DND-41 (cell line): Measurements from ENCODE around the gene CLCC1.
"Not testable (repeated sequence)": the region's sequence is repeated elsewhere in the genome, so short reads cannot be mapped to it uniquely, and the experiment has no call there.

ENCODE experiments used
- ATAC-seq: fragments of 200-7000 bp; cut with Tn5 transposase; 3 replicates; pipeline ENCODE4 v1.9.1; 2021; ENCODE audit warnings: low read depth; ENCODE audit not compliant: insufficient read depth
- DNase-seq: peaks from one replicate; pipeline ENCODE4 v3.0.0-alpha.2; 2020
- H2AFZ ChIP-seq: 2 replicates; pipeline ENCODE4 v1.6.0; 2012; ENCODE audit warnings: low read depth, low read length
- H3K27ac ChIP-seq: 2 replicates; pipeline ENCODE4 v1.5.1; 2012; ENCODE audit warnings: low read length, inconsistent platforms
- H3K27me3 ChIP-seq: fragments of 200-600 bp; sonication (generic); 2 replicates; pipeline ENCODE4 v1.6.0; 2012; ENCODE audit warnings: low read length, mild to moderate bottlenecking, inconsistent platforms; ENCODE audit not compliant: insufficient read depth, poor library complexity
- H3K36me3 ChIP-seq: 2 replicates; pipeline ENCODE4 v1.5.1; 2012; ENCODE audit warnings: low read length, inconsistent platforms; ENCODE audit not compliant: insufficient read depth
- H3K4me1 ChIP-seq: 2 replicates; pipeline ENCODE4 v1.5.1; 2012; ENCODE audit warnings: mild to moderate bottlenecking, low read length; ENCODE audit not compliant: insufficient read depth
- H3K4me2 ChIP-seq: 2 replicates; pipeline ENCODE4 v1.6.0; 2012; ENCODE audit warnings: mild to moderate bottlenecking, moderate library complexity, low read length, inconsistent platforms; ENCODE audit not compliant: insufficient read depth
- H3K4me3 ChIP-seq, 2 experiments: fragments of 200-600 bp in 1 of 2; shearing (Covaris generic) in 1 of 2; 2 replicates each; pipeline ENCODE4 v1.5.1; 2012 to 2016; ENCODE audit warnings: inconsistent platforms in 2 of 2, low read length in 2 of 2, mild to moderate bottlenecking in 2 of 2, low read depth in 1 of 2, moderate library complexity in 1 of 2
- H3K79me2 ChIP-seq: 2 replicates; pipeline ENCODE4 v1.6.0; 2012; ENCODE audit warnings: low read length, inconsistent platforms; ENCODE audit not compliant: insufficient read depth
- H3K9ac ChIP-seq: 2 replicates; pipeline ENCODE4 v1.6.0; 2012; ENCODE audit warnings: low read depth, mild to moderate bottlenecking, inconsistent platforms, low read length, moderate library complexity
- H3K9me3 ChIP-seq: 2 replicates; pipeline ENCODE4 v1.5.1; 2012; ENCODE audit warnings: low read length, moderate library complexity, mild to moderate bottlenecking, inconsistent platforms; ENCODE audit not compliant: insufficient read depth, severe bottlenecking
- H4K20me1 ChIP-seq: 2 replicates; pipeline ENCODE4 v1.6.0; 2012; ENCODE audit warnings: low read length; ENCODE audit not compliant: insufficient read depth
- CTCF ChIP-seq: IDR thresholded peaks from 2 replicates; pipeline ENCODE4 v1.5.1; 2012; ENCODE audit warnings: borderline replicate concordance, low read length, moderate library complexity, mild to moderate bottlenecking; ENCODE audit not compliant: poor library complexity, severe bottlenecking; ENCODE audit errors: extremely low read depth
- EZH2 ChIP-seq: IDR thresholded peaks from 3 replicates; pipeline ENCODE4 v1.6.1; 2012; ENCODE audit warnings: borderline replicate concordance, low read depth, mild to moderate bottlenecking, moderate library complexity, low read length, inconsistent platforms; ENCODE audit not compliant: severe bottlenecking

CLCC1 gene

GRCh38 chr1:108949044-108949443 is 14.2 kb downstream of the CLCC1 start:
- no peaks in the 10 kb centered on the region for H3K79me2 ChIP-seq
- H3K4me2 ChIP-seq = no peak overlapping the region
- H2AFZ ChIP-seq = no peak overlapping the region
- TF ChIP-seq CTCF (no peak), EZH2 (no peak)
- H3K36me3 ChIP-seq = no peaks in the 10 kb centered on the region
- no peaks in the 10 kb centered on the region for H3K9me3 ChIP-seq
- peaks cover 17% of the 10 kb centered on the region for H3K27me3 ChIP-seq
- H3K4me3 ChIP-seq = no peak overlapping the region
- peaks cover 29% of the 10 kb centered on the region for H4K20me1 ChIP-seq
- ATAC-seq (no peak), DNase-seq (no peak)
- no peak overlapping the region for H3K27ac ChIP-seq
- H3K9ac ChIP-seq = no peak overlapping the region
- H3K4me1 ChIP-seq = no peaks in the 10 kb centered on the region

- no peak overlapping the region for H3K4me3 ChIP-seq
- no peak overlapping the region for H3K27ac ChIP-seq
- H4K20me1 ChIP-seq = peaks cover 20% of the 10 kb centered on the region
- no peak overlapping the region for H3K4me2 ChIP-seq
- ATAC-seq (no peak), DNase-seq (no peak)
- peaks cover 12% of the 10 kb centered on the region for H3K27me3 ChIP-seq
- H3K9me3 ChIP-seq = no peaks in the 10 kb centered on the region
- H3K9ac ChIP-seq = no peak overlapping the region
- H3K79me2 ChIP-seq = no peaks in the 10 kb centered on the region
- no peaks in the 10 kb centered on the region for H3K36me3 ChIP-seq
- TF ChIP-seq EZH2 = no peak
- no peak for TF ChIP-seq CTCF
- H3K4me1 ChIP-seq = no peaks in the 10 kb centered on the region
- no peak overlapping the region for H2AFZ ChIP-seq
Observed at GRCh38 chr1:108947871-108948525, 15.3 kb downstream of the CLCC1 start.

GRCh38 chr1:108936170-108936569 is 27.1 kb downstream of the CLCC1 start:
- no peak overlapping the region for H3K27ac ChIP-seq
- H2AFZ ChIP-seq = no peak overlapping the region
- no peaks in the 10 kb centered on the region for H3K9me3 ChIP-seq
- H3K36me3 ChIP-seq = peaks cover 15% of the 10 kb centered on the region
- peaks cover 3% of the 10 kb centered on the region; the same call in 1 of the 2 replicates for H4K20me1 ChIP-seq
- no peaks in the 10 kb centered on the region for H3K79me2 ChIP-seq
- TF ChIP-seq CTCF = no peak
- H3K4me3 ChIP-seq = no peak overlapping the region
- H3K27me3 ChIP-seq = no peaks in the 10 kb centered on the region
- no peak overlapping the region for H3K9ac ChIP-seq
- ATAC-seq (no peak), DNase-seq (no peak)
- no peak overlapping the region for H3K4me2 ChIP-seq
- H3K4me1 ChIP-seq = no peaks in the 10 kb centered on the region

- H4K20me1 ChIP-seq = peaks cover 3% of the 10 kb centered on the region; the same call in 1 of the 2 replicates
- H3K79me2 ChIP-seq = no peaks in the 10 kb centered on the region
- no peaks in the 10 kb centered on the region for H3K27me3 ChIP-seq
- no peak overlapping the region for H2AFZ ChIP-seq
- DNase-seq (no peak), ATAC-seq (no peak)
- H3K9ac ChIP-seq = no peak overlapping the region
- TF ChIP-seq EZH2 = no peak
- TF ChIP-seq CTCF = no peak
- no peaks in the 10 kb centered on the region for H3K4me1 ChIP-seq
- H3K4me2 ChIP-seq = no peak overlapping the region
- H3K27ac ChIP-seq = no peak overlapping the region
- no peaks in the 10 kb centered on the region for H3K9me3 ChIP-seq
- H3K4me3 ChIP-seq = no peak overlapping the region
- peaks cover 18% of the 10 kb centered on the region for H3K36me3 ChIP-seq
Observed at GRCh38 chr1:108933944-108934343, 29.3 kb downstream of the CLCC1 start.

GRCh38 chr1:108927565-108927964 is 35.7 kb downstream of the CLCC1 start:
- H2AFZ ChIP-seq, H3K4me1 ChIP-seq, H3K4me3 ChIP-seq, DNase-seq, H3K9ac ChIP-seq, H3K27me3 ChIP-seq, H4K20me1 ChIP-seq, H3K9me3 ChIP-seq, H3K4me2 ChIP-seq, ATAC-seq, H3K27ac ChIP-seq, H3K79me2 ChIP-seq: not testable (repeated sequence)
- H3K36me3 ChIP-seq = peaks cover 49% of the 10 kb centered on the region
